ENCODE results near the gene TMC4. TPM values are rescaled to one million over a fixed set of nuclear protein-coding genes. Genes with fewer than 3 reads are reported as not detected.

Gene TMC4
- total and polyA plus RNA-seq, 2 donors (not counting 1 experiment from before 2014, with no cell fraction given) = not detected

GRCh38 chr19:54207983-54208783 is 35.2 kb upstream of the TMC4 start:
- intact Hi-C loops (cut with micrococcal nuclease) = no loop called here
- peak overlapping the region; percentile 18 for H3K4me3 Mint-ChIP-seq
- TF ChIP-seq CTCF (IDR thresholded peaks at IDR 0.05) = no peak
- TF ChIP-seq EZH2 (IDR thresholded peaks at IDR 0.05; ENCODE audit: borderline replicate concordance, insufficient read depth, low read depth, low read length, poor library complexity, severe bottlenecking) = no peak
- WGBS (ENCODE audit: insufficient coverage) = 24% methylated on average over 16 of the region's 18 CpGs
- H3K4me3 ChIP-seq (ENCODE audit: control extremely low read depth in 1 of 5, extremely low read depth in 1 of 5, insufficient read depth in 1 of 5, low read depth in 2 of 5, low read length in 4 of 5) = no peak overlapping the region
- H3K27me3 ChIP-seq (replicated peaks in 1 of 4; ENCODE audit: control extremely low read depth in 1 of 4, control insufficient read depth in 3 of 4, insufficient read depth in 4 of 4, low read length in 3 of 4) = no peaks in the 10 kb centered on the region
- H4K20me1 ChIP-seq (ENCODE audit: control insufficient read depth, insufficient read depth, low read length, poor library complexity, severe bottlenecking) = peaks cover 80% of the 10 kb centered on the region
- H3K4me1 Mint-ChIP-seq = peaks cover 65% of the 10 kb centered on the region
- H3K36me3 ChIP-seq (replicated peaks in 1 of 2; ENCODE audit: control extremely low read depth in 1 of 2, control insufficient read depth in 1 of 2, extremely low read depth in 1 of 2, insufficient read depth in 2 of 2, low read length in 1 of 2) = peaks cover 0 to 47% of the 10 kb centered on the region in 2 experiments
- peaks cover 77% of the 10 kb centered on the region for H3K79me2 ChIP-seq (ENCODE audit: control insufficient read depth, insufficient read depth, low read length)
- ChIA-PET POLR2A (interaction anchor here (1.3 to 1.5 kb wide), 2 partner anchors 17 to 19 kb away, joined by 4 to 5 read pairs; partner anchors contain the start of genes MBOAT7 and TSEN34), CTCF (interaction anchor here (0.6 to 1.3 kb wide), 5 partner anchors 19 to 183 kb away, joined by 3 read pairs; partner anchors contain the start of gene MBOAT7)
- peak overlapping the region; percentile 27 for H3K9ac ChIP-seq (ENCODE audit: low read length)
- peak; percentile 70 for DNase-seq
- ATAC-seq (ENCODE audit: low read depth) = peak; percentile 46
- peaks cover 30 to 68% of the 10 kb centered on the region in 2 donors for H3K4me1 ChIP-seq (ENCODE audit: control insufficient read depth in 2 of 2, insufficient read depth in 2 of 2, low read length in 2 of 2)
- H3K27me3 Mint-ChIP-seq = no peaks in the 10 kb centered on the region
- H3K27ac Mint-ChIP-seq = peak overlapping the region; percentile 62
- peak overlapping the region in 1 of 2 donors; percentile 21 for H3K27ac ChIP-seq (ENCODE audit: low read length in 2 of 2)
- H2AFZ ChIP-seq (ENCODE audit: insufficient read depth, low read depth, low read length, poor library complexity, severe bottlenecking) = no peak overlapping the region
- H3K9me3 ChIP-seq (ENCODE audit: control extremely low read depth in 1 of 3, control insufficient read depth in 2 of 3, insufficient read depth in 1 of 3, low read length in 2 of 3) = no peaks in the 10 kb centered on the region
- H3K4me2 ChIP-seq (replicated peaks; ENCODE audit: low read depth, low read length, poor library complexity, severe bottlenecking) = peak overlapping the region; percentile 21
- no peaks in the 10 kb centered on the region for H3K9me3 Mint-ChIP-seq (ENCODE audit: insufficient read depth)

GRCh38 chr19:54207676-54207982 is 34.7 kb upstream of the TMC4 start:
- Mint-ChIP-seq H3K27me3 (no peaks in the 10 kb centered on the region), H3K9me3 (ENCODE audit: insufficient read depth) (no peaks in the 10 kb centered on the region), H3K4me1 (peaks cover 70% of the 10 kb centered on the region), H3K4me3 (peak overlapping the region; percentile 44), H3K27ac (peak overlapping the region; percentile 62)
- Histone ChIP-seq H3K27ac (ENCODE audit: low read length in 2 of 2) (peak overlapping the region in 1 of 2 donors; percentile 3), H3K4me1 (ENCODE audit: control insufficient read depth in 2 of 2, insufficient read depth in 2 of 2, low read length in 2 of 2) (peaks cover 36 to 73% of the 10 kb centered on the region in 2 donors), H2AFZ (ENCODE audit: insufficient read depth, low read depth, low read length, poor library complexity, severe bottlenecking) (no peak overlapping the region), H3K4me2 (replicated peaks; ENCODE audit: low read depth, low read length, poor library complexity, severe bottlenecking) (peak overlapping the region; percentile 21), H3K9ac (ENCODE audit: low read length) (peak overlapping the region; percentile 27), H3K4me3 (ENCODE audit: control extremely low read depth in 1 of 5, extremely low read depth in 1 of 5, insufficient read depth in 1 of 5, low read depth in 2 of 5, low read length in 4 of 5) (no peak overlapping the region), H4K20me1 (ENCODE audit: control insufficient read depth, insufficient read depth, low read length, poor library complexity, severe bottlenecking) (peaks cover 85% of the 10 kb centered on the region), H3K79me2 (ENCODE audit: control insufficient read depth, insufficient read depth, low read length) (peaks cover 80% of the 10 kb centered on the region), H3K27me3 (replicated peaks in 1 of 4; ENCODE audit: control extremely low read depth in 1 of 4, control insufficient read depth in 3 of 4, insufficient read depth in 4 of 4, low read length in 3 of 4) (no peaks in the 10 kb centered on the region), H3K36me3 (replicated peaks in 1 of 2; ENCODE audit: control extremely low read depth in 1 of 2, control insufficient read depth in 1 of 2, extremely low read depth in 1 of 2, insufficient read depth in 2 of 2, low read length in 1 of 2) (peaks cover under 1 to 52% of the 10 kb centered on the region in 2 experiments), H3K9me3 (ENCODE audit: control extremely low read depth in 1 of 3, control insufficient read depth in 2 of 3, insufficient read depth in 1 of 3, low read length in 2 of 3) (no peaks in the 10 kb centered on the region)
- ChIA-PET CTCF (interaction anchor here (0.9 to 1.3 kb wide), 4 partner anchors 21 to 183 kb away, joined by 3 read pairs; no protein-coding TSS in a partner anchor), POLR2A (interaction anchor here (1.3 to 1.5 kb wide), 2 partner anchors 17 to 18 kb away, joined by 4 to 5 read pairs; partner anchors contain the start of genes MBOAT7 and TSEN34)
- intact Hi-C loops (cut with micrococcal nuclease) = no loop called here
- ATAC-seq (ENCODE audit: low read depth) (no peak), DNase-seq (no peak)
- TF ChIP-seq CTCF (IDR thresholded peaks at IDR 0.05) = no peak
- no peak for TF ChIP-seq EZH2 (IDR thresholded peaks at IDR 0.05; ENCODE audit: borderline replicate concordance, insufficient read depth, low read depth, low read length, poor library complexity, severe bottlenecking)
- 18% methylated on average over 5 of the region's 5 CpGs for WGBS (ENCODE audit: insufficient coverage)

Data from B cell (primary cell).